H9 (cell line): ENCODE measurements around the gene ALDH9A1. TPM values are rescaled to one million over a fixed set of nuclear protein-coding genes. Genes with fewer than 3 reads are reported as not detected.

Source experiments
- DNase-seq: peaks from one replicate; pipeline ENCODE4 v3.0.0-alpha.2; 2017
- H2AFZ ChIP-seq: one replicate; pipeline ENCODE4 v1.6.1; 2013; ENCODE audit warnings: mild to moderate bottlenecking, low read length, control low read depth, moderate library complexity
- H2AK5ac ChIP-seq: 2 replicates; pipeline ENCODE4 v1.6.1; 2013; ENCODE audit warnings: low read length, control low read depth, mixed read lengths; ENCODE audit not compliant: insufficient read length
- H2BK120ac ChIP-seq: one replicate; pipeline ENCODE4 v1.6.1; 2013; ENCODE audit warnings: low read depth, mild to moderate bottlenecking, low read length, control low read depth, inconsistent platforms; ENCODE audit not compliant: poor library complexity, severe bottlenecking
- H2BK12ac ChIP-seq: 2 replicates; pipeline ENCODE4 v1.6.1; 2013; ENCODE audit warnings: low read length, control low read depth, mixed read lengths, low read depth; ENCODE audit not compliant: insufficient read length
- H2BK15ac ChIP-seq: 2 replicates; pipeline ENCODE4 v1.6.1; 2013; ENCODE audit warnings: low read depth, low read length, control low read depth
- H2BK20ac ChIP-seq: one replicate; pipeline ENCODE4 v1.6.1; 2013; ENCODE audit warnings: low read depth, mild to moderate bottlenecking, low read length, control low read depth, inconsistent platforms; ENCODE audit not compliant: poor library complexity, severe bottlenecking
- H2BK5ac ChIP-seq: 2 replicates; pipeline ENCODE4 v1.6.1; 2013; ENCODE audit warnings: low read length, control low read depth, mixed read lengths; ENCODE audit not compliant: insufficient read length
- H3K14ac ChIP-seq: 2 replicates; pipeline ENCODE4 v1.6.1; 2013; ENCODE audit warnings: low read length, control low read depth; ENCODE audit not compliant: insufficient read depth
- H3K18ac ChIP-seq: 2 replicates; pipeline ENCODE4 v1.6.1; 2013; ENCODE audit warnings: low read depth, mild to moderate bottlenecking, mixed read lengths, low read length, control low read depth; ENCODE audit not compliant: insufficient read length
- H3K23ac ChIP-seq: 2 replicates; pipeline ENCODE4 v1.6.1; 2013; ENCODE audit warnings: low read length, control low read depth, mixed read lengths, low read depth; ENCODE audit not compliant: insufficient read length
- H3K23me2 ChIP-seq: 2 replicates; pipeline ENCODE4 v1.6.1; 2013; ENCODE audit warnings: low read depth, mild to moderate bottlenecking, mixed read lengths, low read length, control low read depth; ENCODE audit not compliant: insufficient read length, poor library complexity, severe bottlenecking
- H3K27ac ChIP-seq: 2 replicates; pipeline ENCODE4 v1.5.1; 2013; ENCODE audit warnings: low read length, control low read depth, mixed read lengths, low read depth; ENCODE audit not compliant: insufficient read length
- H3K27me3 ChIP-seq: 2 replicates; pipeline ENCODE4 v1.6.1; 2013; ENCODE audit warnings: low read length, control low read depth, inconsistent platforms; ENCODE audit not compliant: insufficient read depth
- H3K4ac ChIP-seq: 2 replicates; pipeline ENCODE4 v1.6.1; 2013; ENCODE audit warnings: low read depth, mild to moderate bottlenecking, control low read depth, inconsistent platforms, low read length, moderate library complexity
- H3K4me1 ChIP-seq: 2 replicates; pipeline ENCODE4 v1.6.1; 2013; ENCODE audit warnings: low read length, control low read depth, inconsistent platforms; ENCODE audit not compliant: insufficient read depth
- H3K4me2 ChIP-seq: 2 replicates; pipeline ENCODE4 v1.6.1; 2013; ENCODE audit warnings: low read length, control low read depth, mixed read lengths; ENCODE audit not compliant: insufficient read length, insufficient read depth
- H3K56ac ChIP-seq: 2 replicates; pipeline ENCODE4 v1.6.1; 2013; ENCODE audit warnings: low read depth, mild to moderate bottlenecking, mixed read lengths, low read length, control low read depth; ENCODE audit not compliant: insufficient read length
- H3K79me1 ChIP-seq: 2 replicates; pipeline ENCODE4 v1.6.1; 2013; ENCODE audit warnings: low read depth, mild to moderate bottlenecking, moderate library complexity, low read length, control low read depth, inconsistent platforms; ENCODE audit not compliant: insufficient read depth, poor library complexity, severe bottlenecking
- H3K79me2 ChIP-seq: 2 replicates; pipeline ENCODE4 v1.6.1; 2013; ENCODE audit warnings: low read length, control low read depth, inconsistent platforms; ENCODE audit not compliant: insufficient read depth
- H3K9ac ChIP-seq: 2 replicates; pipeline ENCODE4 v1.6.1; 2013; ENCODE audit warnings: low read length, control low read depth, mixed read lengths; ENCODE audit not compliant: insufficient read length; ENCODE audit errors: extremely low read depth
- H3K9me3 ChIP-seq: one replicate; pipeline ENCODE4 v1.6.1; 2013; ENCODE audit warnings: low read depth, low read length, inconsistent platforms; ENCODE audit not compliant: control insufficient read depth
- H3T11ph ChIP-seq: one replicate; pipeline ENCODE4 v1.6.1; 2013; ENCODE audit warnings: mild to moderate bottlenecking, low read length, control low read depth, inconsistent platforms
- H4K20me1 ChIP-seq: one replicate; pipeline ENCODE4 v1.6.1; 2013; ENCODE audit not compliant: control insufficient read depth, insufficient read length, insufficient read depth
- H4K5ac ChIP-seq: 2 replicates; pipeline ENCODE4 v1.6.1; 2013; ENCODE audit warnings: low read depth, mild to moderate bottlenecking, mixed read lengths, low read length, control low read depth; ENCODE audit not compliant: insufficient read length
- H4K8ac ChIP-seq: replicated peaks from 2 replicates; pipeline ENCODE4 v1.6.1; 2013; ENCODE audit warnings: low read length, control low read depth, mixed read lengths, low read depth; ENCODE audit not compliant: insufficient read length
- H4K91ac ChIP-seq: 2 replicates; pipeline ENCODE4 v1.6.1; 2013; ENCODE audit warnings: low read depth, mild to moderate bottlenecking, moderate library complexity, mixed read lengths, low read length, control low read depth; ENCODE audit not compliant: insufficient read length
- H3K27ac Mint-ChIP-seq, 3 experiments: 2 replicates in 2 of 3; 3 replicates in 1 of 3; pipeline ENCODE4 v1.8.0; 2020 to 2021; ENCODE audit warnings: mixed read lengths in 3 of 3, mild to moderate bottlenecking in 1 of 3, moderate library complexity in 1 of 3
- H3K27me3 Mint-ChIP-seq: 2 replicates; pipeline ENCODE4 v1.8.0; 2021; ENCODE audit warnings: low read depth, mild to moderate bottlenecking, moderate library complexity, mixed read lengths
- H3K36me3 Mint-ChIP-seq, 3 experiments: 2 replicates in 2 of 3; 3 replicates in 1 of 3; pipeline ENCODE4 v1.8.0; 2020 to 2021; ENCODE audit warnings: low read depth in 3 of 3, mixed read lengths in 3 of 3; ENCODE audit not compliant: insufficient read depth in 1 of 3
- H3K4me1 Mint-ChIP-seq, 2 experiments: 2 replicates each; pipeline ENCODE4 v1.8.0; 2020; ENCODE audit warnings: mixed read lengths in 2 of 2
- H3K4me3 Mint-ChIP-seq, 2 experiments: 2 replicates in 1 of 2; 3 replicates in 1 of 2; pipeline ENCODE4 v1.8.0; 2020 to 2021; ENCODE audit warnings: mild to moderate bottlenecking in 2 of 2, mixed read lengths in 2 of 2, moderate library complexity in 1 of 2
- H3K9me3 Mint-ChIP-seq, 2 experiments: 2 replicates in 1 of 2; 3 replicates in 1 of 2; pipeline ENCODE4 v1.8.0; 2020; ENCODE audit warnings: mild to moderate bottlenecking in 2 of 2, mixed read lengths in 2 of 2, moderate library complexity in 1 of 2
- WGBS: extraction: QIAGEN DNeasy Blood & Tissue Kit; methylation state at CpG from one replicate; pipeline ENCODE4 v1.1.7; 2013; ENCODE audit warnings: missing lambda C conversion rate, low lambda C conversion rate, mixed read lengths; ENCODE audit not compliant: insufficient read length; ENCODE audit errors: extremely low coverage; 5-methylcytosine and 5-hydroxymethylcytosine counted together
- long read RNA-seq: library from polyadenylated mRNA; unstranded; transcript quantifications from one replicate; pipeline ENCODE4 v2.0.0, GENCODE V29; 2020
- total RNA-seq: library from RNA; stranded (reverse); gene quantifications from 2 replicates; pipeline ENCODE4 v1.2.1, GENCODE V29; 2021
- TF ChIP-seq, protein P1 (sequence below): fragments of 200-600 bp; sonication (generic); conservative IDR thresholded peaks from 3 replicates; pipeline ENCODE4 v1.8.0; 2021; ENCODE audit warnings: antibody characterized with exemption, mild to moderate bottlenecking

Gene ALDH9A1
- 55.0 and 56.6 TPM in 2 replicates for total RNA-seq
- long read RNA-seq, transcript ALDH9A1-201 (11 exons, 2,696 nt), result major isoform, 849 of 883 reads
- long read RNA-seq, partial matches to known transcripts, result 6 of 883 reads
- long read RNA-seq, other reads (novel, unspliced or antisense), result 28 of 883 reads

DNA sequence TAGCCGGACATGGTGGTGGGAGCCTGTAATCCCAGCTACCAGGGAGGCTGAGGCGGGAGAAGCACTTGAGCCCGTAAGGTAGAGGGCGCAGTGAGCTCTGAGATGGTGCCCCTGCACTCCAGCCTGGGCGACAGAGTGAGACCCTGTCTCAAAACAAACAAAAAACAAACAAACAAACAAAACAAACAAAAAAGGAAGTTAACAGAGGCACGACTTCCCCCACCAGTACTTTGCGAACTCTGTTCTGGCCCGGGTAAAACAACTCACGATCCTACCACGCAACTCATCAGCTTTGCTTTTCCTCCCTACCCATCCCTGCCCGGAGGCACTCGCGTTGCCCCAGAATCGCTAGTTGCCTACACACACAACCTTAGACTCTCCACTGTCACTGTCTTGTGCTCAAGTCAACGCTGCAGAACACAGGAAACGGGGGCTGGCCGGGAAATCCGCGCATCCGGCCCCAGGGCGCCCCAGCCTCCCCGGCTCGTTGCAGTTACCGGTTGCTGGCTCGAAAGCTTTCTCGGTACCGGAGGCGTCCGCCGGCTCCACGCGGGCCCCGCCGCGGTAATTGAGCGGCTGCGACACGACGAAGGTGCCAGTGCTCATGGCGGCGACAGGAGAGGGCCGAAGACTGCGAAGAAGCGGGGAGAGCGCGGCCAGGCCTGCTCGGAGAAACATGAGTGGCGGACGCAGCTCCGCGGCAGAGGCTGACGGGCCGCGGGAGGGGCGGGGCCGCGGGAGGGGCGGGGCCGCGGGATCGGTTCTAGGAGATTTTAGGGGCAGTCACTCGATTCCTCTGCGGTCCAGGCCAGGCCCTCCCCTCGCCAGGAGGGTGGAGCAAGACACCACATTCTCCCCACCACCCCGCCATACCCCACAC is at the start of gene ALDH9A1:
TSS of gene ALDH9A1 (minus strand) at position 682 of the 880 bp plus-strand sequence. CDS start at position 678, 4 bp downstream.
- Histone ChIP-seq H3K23ac (no peak within 1 kb of the TSS), H4K20me1 (no peaks in the 10 kb centered on the region), H4K91ac (no peak within 1 kb of the TSS), H3K27me3 (no peaks in the 10 kb centered on the region), H2BK15ac (no peak within 1 kb of the TSS), H3K79me1 (no peaks in the 10 kb centered on the region), H4K8ac (no peak within 1 kb of the TSS), H2BK120ac (no peak within 1 kb of the TSS), H3K18ac (peak within 1 kb of the TSS; percentile 81), H3K4me2 (peak within 1 kb of the TSS; percentile 93), H2BK12ac (no peak within 1 kb of the TSS), H4K5ac (no peak within 1 kb of the TSS), H2BK5ac (no peak within 1 kb of the TSS), H3K56ac (no peak within 1 kb of the TSS), H2AK5ac (no peak within 1 kb of the TSS), H3K14ac (peak within 1 kb of the TSS; percentile 79; the same call in 1 of the 2 replicates), H3T11ph (no peak within 1 kb of the TSS), H3K23me2 (no peaks in the 10 kb centered on the region), H2AFZ (peak within 1 kb of the TSS; percentile 0), H3K9me3 (no peaks in the 10 kb centered on the region), H3K9ac (peak within 1 kb of the TSS; percentile 74), H3K79me2 (peaks cover 5% of the 10 kb centered on the region; the same call in 1 of the 2 replicates), H3K27ac (peak within 1 kb of the TSS; percentile 58), H3K4me1 (no peaks in the 10 kb centered on the region), H2BK20ac (no peak within 1 kb of the TSS), H3K4ac (no peak within 1 kb of the TSS)
- TF ChIP-seq, protein P1, sequence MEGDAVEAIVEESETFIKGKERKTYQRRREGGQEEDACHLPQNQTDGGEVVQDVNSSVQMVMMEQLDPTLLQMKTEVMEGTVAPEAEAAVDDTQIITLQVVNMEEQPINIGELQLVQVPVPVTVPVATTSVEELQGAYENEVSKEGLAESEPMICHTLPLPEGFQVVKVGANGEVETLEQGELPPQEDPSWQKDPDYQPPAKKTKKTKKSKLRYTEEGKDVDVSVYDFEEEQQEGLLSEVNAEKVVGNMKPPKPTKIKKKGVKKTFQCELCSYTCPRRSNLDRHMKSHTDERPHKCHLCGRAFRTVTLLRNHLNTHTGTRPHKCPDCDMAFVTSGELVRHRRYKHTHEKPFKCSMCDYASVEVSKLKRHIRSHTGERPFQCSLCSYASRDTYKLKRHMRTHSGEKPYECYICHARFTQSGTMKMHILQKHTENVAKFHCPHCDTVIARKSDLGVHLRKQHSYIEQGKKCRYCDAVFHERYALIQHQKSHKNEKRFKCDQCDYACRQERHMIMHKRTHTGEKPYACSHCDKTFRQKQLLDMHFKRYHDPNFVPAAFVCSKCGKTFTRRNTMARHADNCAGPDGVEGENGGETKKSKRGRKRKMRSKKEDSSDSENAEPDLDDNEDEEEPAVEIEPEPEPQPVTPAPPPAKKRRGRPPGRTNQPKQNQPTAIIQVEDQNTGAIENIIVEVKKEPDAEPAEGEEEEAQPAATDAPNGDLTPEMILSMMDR, result peak; percentile 57
- Mint-ChIP-seq H3K27ac (peak within 1 kb of the TSS; percentile 53 to 99 (median 84); a peak in 6 of 7 replicates), H3K27me3 (no peaks in the 10 kb centered on the region; the same call in none of the 2 replicates), H3K4me1 (peaks cover 10 to 14% of the 10 kb centered on the region in 2 experiments), H3K9me3 (peaks cover 1 to 4% of the 10 kb centered on the region in 2 experiments; a peak in 3 of 5 replicates), H3K36me3 (peaks cover 14 to 16% (median 15%) of the 10 kb centered on the region in 3 experiments; a peak in 6 of 7 replicates), H3K4me3 (peak within 1 kb of the TSS; percentile 97 to 99)
- WGBS, result no CpG with 5 or more reads among the region's 65 CpGs
- peak; percentile 95 for DNase-seq
